ENCODE measurements around the gene ELOA2.
"Not testable (repeated sequence)": the region's sequence is repeated elsewhere in the genome, so short reads cannot be mapped to it uniquely, and the experiment has no call there.

Gene ELOA2

GRCh38 chr18:47035156-47035671 is at the start of gene ELOA2:
Gene ELOA2, minus strand, starts transcription at chr18:47035621. Its CDS starts 357 bp downstream, at chr18:47035264.
- DNase-seq: no peak

- no peak for DNase-seq
These were observed 46.2 kb upstream of the ELOA2 start for GRCh38 chr18:47081578-47081977.

- no peak for DNase-seq
These were observed 45.5 kb upstream of the ELOA2 start for GRCh38 chr18:47080872-47081271.

- no peak for DNase-seq
These were observed 41.7 kb upstream of the ELOA2 start for GRCh38 chr18:47077111-47077510.

- no peak for DNase-seq
These were observed 39.9 kb upstream of the ELOA2 start for GRCh38 chr18:47075098-47075883.

- no peak for DNase-seq
These were observed 32.2 kb upstream of the ELOA2 start for GRCh38 chr18:47067648-47068047.

- no peak for DNase-seq
These were observed 27.7 kb upstream of the ELOA2 start for GRCh38 chr18:47063096-47063495.

GRCh38 chr18:47062471-47062870 is 27.1 kb upstream of the ELOA2 start:
- DNase-seq: no peak

GRCh38 chr18:47054369-47054768 is 18.9 kb upstream of the ELOA2 start:
- no peak for DNase-seq

GRCh38 chr18:47050468-47050867 is 15.0 kb upstream of the ELOA2 start:
- no peak for DNase-seq

GRCh38 chr18:47040982-47041381 is 5.6 kb upstream of the ELOA2 start:
- DNase-seq: no peak

GRCh38 chr18:47036927-47037578 is 1.6 kb upstream of the ELOA2 start:
- no peak for DNase-seq

GRCh38 chr18:47036298-47036874 is 965 bp upstream of the ELOA2 start:
- no peak for DNase-seq

- DNase-seq: not testable (repeated sequence)
These were observed 830 bp downstream of the ELOA2 start for GRCh38 chr18:47034591-47034990.

- DNase-seq: no peak
These were observed 2.5 kb downstream of the ELOA2 start for GRCh38 chr18:47032945-47033344.

- not testable (repeated sequence) for DNase-seq
These were observed 4.5 kb downstream of the ELOA2 start for GRCh38 chr18:47030887-47031286.

- DNase-seq: not testable (repeated sequence)
These were observed 5.6 kb downstream of the ELOA2 start for GRCh38 chr18:47029684-47030353.

- DNase-seq: not testable (repeated sequence)
These were observed 6.7 kb downstream of the ELOA2 start for GRCh38 chr18:47028738-47029137.

GRCh38 chr18:47025557-47026174 is 9.8 kb downstream of the ELOA2 start:
- not testable (repeated sequence) for DNase-seq

- DNase-seq: not testable (repeated sequence)
These were observed 11.5 kb downstream of the ELOA2 start for GRCh38 chr18:47023769-47024465.

- DNase-seq: not testable (repeated sequence)
These were observed 12.6 kb downstream of the ELOA2 start for GRCh38 chr18:47022821-47023220.

- DNase-seq: not testable (repeated sequence)
These were observed 14.7 kb downstream of the ELOA2 start for GRCh38 chr18:47020757-47021156.
